ENCODE measurements around the gene NAA10. TPM values are rescaled to one million over a fixed set of nuclear protein-coding genes. Genes with fewer than 3 reads are reported as not detected.

The NAA10 gene
- total and polyA plus RNA-seq, 2 of the 13 experiments (the other 11 are each of a cell fraction or from before 2014, with no cell fraction given): 49.2 to 51.7 TPM

DNA sequence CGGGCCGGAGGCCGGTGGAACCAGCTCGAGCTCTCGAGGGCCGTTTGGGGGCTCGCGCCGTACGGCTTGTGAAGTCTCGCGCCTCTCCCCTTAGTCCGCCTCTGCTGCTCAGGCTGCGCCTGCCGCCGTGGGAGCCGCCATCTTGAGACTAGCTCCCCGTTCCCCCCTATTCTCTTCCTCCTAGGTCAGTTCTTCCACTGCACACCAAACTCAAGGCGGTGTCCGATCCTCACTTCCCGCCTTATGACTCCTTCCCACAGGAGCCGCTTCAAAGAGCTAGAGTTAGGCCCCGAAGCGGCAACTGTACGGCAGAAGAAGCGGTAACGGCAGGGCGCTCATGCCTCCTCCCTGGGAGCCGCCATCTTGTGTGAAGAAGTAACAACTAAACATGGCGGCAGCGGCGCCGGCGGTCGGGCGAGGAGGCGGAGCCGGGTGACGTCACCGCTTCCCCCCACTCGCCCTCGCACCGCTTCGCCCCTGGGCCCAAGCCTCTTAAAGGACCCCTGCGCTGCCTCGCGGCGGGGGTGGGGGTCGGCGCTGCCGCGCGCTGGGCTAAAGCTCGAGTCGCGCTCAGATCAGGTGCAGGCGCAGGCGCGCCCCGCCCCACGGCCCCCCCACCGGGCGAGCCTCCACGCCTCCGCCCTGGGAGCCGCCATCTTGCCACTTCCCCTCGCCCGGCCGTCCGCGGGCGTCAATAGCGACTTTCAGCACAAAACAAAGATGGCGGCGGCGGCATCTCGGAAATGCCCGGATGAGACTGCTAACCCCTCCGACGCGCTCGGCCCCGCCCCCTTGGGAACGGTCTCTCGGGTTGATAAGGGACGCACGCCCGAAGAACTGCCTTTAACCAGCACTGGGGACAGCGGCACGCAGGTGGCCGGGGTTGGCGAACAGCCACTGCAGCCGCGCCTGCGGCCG, 36.9 kb upstream of the NAA10 start, which contains the start of gene HCFC1 (continued):
- TF ChIP-seq PATZ1 (CRISPR knock-in tag; IDR thresholded peaks at IDR 0.05) (peak; percentile 78), TMF1 (CRISPR knock-in tag; IDR thresholded peaks at IDR 0.05; ENCODE audit: low read depth) (no peak), TCF7L2 (IDR thresholded peaks at IDR 0.05; ENCODE audit: low read depth, low read length) (no peak), FOXP1 (IDR thresholded peaks at IDR 0.05) (no peak), FOXP1 (CRISPR knock-in tag; IDR thresholded peaks at IDR 0.05) (no peak), MTERF4 (CRISPR knock-in tag; IDR thresholded peaks at IDR 0.05) (no peak), FOXK2 (IDR thresholded peaks at IDR 0.05) (no peak), TAF1 (CRISPR knock-in tag; IDR thresholded peaks at IDR 0.05) (peak; percentile 84), ZNF850 (CRISPR knock-in tag; conservative IDR thresholded peaks at IDR 0.05) (no peak), MBNL3 (CRISPR knock-in tag; conservative IDR thresholded peaks at IDR 0.05) (no peak), FLYWCH1 (CRISPR knock-in tag; IDR thresholded peaks at IDR 0.05) (no peak), ZNF431 (CRISPR knock-in tag; IDR thresholded peaks at IDR 0.05; ENCODE audit: borderline replicate concordance, low read depth) (no peak), SAFB2 (CRISPR knock-in tag; IDR thresholded peaks at IDR 0.05; ENCODE audit: borderline replicate concordance, low read depth) (peak; percentile 67; the same call in 1 of the 2 replicates), KLF13 (CRISPR knock-in tag; IDR thresholded peaks at IDR 0.05) (no peak), BCLAF1 (IDR thresholded peaks at IDR 0.05) (no peak), TP53 (CRISPR knock-in tag; conservative IDR thresholded peaks at IDR 0.05) (no peak), ZNF782 (CRISPR knock-in tag; IDR thresholded peaks at IDR 0.05; ENCODE audit: borderline replicate concordance) (no peak)
- TF ChIP-seq, protein P1, sequence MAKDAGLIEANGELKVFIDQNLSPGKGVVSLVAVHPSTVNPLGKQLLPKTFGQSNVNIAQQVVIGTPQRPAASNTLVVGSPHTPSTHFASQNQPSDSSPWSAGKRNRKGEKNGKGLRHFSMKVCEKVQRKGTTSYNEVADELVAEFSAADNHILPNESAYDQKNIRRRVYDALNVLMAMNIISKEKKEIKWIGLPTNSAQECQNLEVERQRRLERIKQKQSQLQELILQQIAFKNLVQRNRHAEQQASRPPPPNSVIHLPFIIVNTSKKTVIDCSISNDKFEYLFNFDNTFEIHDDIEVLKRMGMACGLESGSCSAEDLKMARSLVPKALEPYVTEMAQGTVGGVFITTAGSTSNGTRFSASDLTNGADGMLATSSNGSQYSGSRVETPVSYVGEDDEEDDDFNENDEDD (CRISPR knock-in tag; IDR thresholded peaks at IDR 0.05; ENCODE audit: borderline replicate concordance): peak; percentile 25; the same call in 1 of the 2 replicates
- TF ChIP-seq, protein P2, sequence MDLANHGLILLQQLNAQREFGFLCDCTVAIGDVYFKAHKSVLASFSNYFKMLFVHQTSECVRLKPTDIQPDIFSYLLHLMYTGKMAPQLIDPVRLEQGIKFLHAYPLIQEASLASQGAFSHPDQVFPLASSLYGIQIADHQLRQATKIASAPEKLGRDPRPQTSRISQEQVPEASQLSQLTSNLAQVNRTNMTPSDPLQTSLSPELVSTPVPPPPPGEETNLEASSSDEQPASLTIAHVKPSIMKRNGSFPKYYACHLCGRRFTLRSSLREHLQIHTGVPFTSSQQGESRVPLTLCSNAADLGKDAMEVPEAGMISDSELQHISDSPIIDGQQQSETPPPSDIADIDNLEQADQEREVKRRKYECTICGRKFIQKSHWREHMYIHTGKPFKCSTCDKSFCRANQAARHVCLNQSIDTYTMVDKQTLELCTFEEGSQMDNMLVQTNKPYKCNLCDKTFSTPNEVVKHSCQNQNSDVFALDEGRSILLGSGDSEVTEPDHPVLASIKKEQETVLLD (CRISPR knock-in tag; IDR thresholded peaks at IDR 0.05; ENCODE audit: low read depth): peak; percentile 43
- TF ChIP-seq, protein P3, sequence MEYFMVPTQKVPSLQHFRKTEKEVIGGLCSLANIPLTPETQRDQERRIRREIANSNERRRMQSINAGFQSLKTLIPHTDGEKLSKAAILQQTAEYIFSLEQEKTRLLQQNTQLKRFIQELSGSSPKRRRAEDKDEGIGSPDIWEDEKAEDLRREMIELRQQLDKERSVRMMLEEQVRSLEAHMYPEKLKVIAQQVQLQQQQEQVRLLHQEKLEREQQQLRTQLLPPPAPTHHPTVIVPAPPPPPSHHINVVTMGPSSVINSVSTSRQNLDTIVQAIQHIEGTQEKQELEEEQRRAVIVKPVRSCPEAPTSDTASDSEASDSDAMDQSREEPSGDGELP (IDR thresholded peaks at IDR 0.05; ENCODE audit: borderline replicate concordance, low read depth): no peak
